OCI-LY7 (cell line): ENCODE data around the gene MTG2. TPM values are rescaled to one million over a fixed set of nuclear protein-coding genes. Genes with fewer than 3 reads are reported as not detected.

Experiments used
- BruUV-seq: library from RNA; stranded (reverse); fragments of 400-500 nt; replicated peaks from 2 replicates; lab custom pipeline; 2021; lab: Mats Ljungman, UMichigan
- CTCF ChIA-PET: fragments of 300-600 bp; sonication (Branson Sonifier 250); formaldehyde crosslinking; loops from one replicate; lab custom pipeline; 2022; ENCODE audit warnings: antibody characterized with exemption; ENCODE audit not compliant: unreplicated experiment; lab: Charles Lee
- POLR2A ChIA-PET: fragments of 300-600 bp; sonication (Branson Sonifier 250); formaldehyde crosslinking; loops from one replicate; lab custom pipeline; 2022; ENCODE audit warnings: antibody characterized with exemption; lab: Charles Lee
- DNase-seq: peaks from one replicate; pipeline ENCODE4 v3.0.0-alpha.2; 2015; ENCODE audit warnings: low spot score
- H2AFZ ChIP-seq: fragments of 200-600 bp; sonication (generic), shearing (Covaris generic); 2 replicates; pipeline ENCODE4 v1.6.1; 2014; ENCODE audit warnings: mild to moderate bottlenecking, antibody characterized with exemption, low read length, moderate library complexity
- H3K27ac ChIP-seq: fragments of 200-600 bp; sonication (generic); 2 replicates; pipeline ENCODE4 v1.5.1; 2014; ENCODE audit warnings: mixed run types, low read depth, mild to moderate bottlenecking, moderate library complexity, low read length, inconsistent platforms; ENCODE audit not compliant: poor library complexity, severe bottlenecking
- H3K36me3 ChIP-seq: fragments of 200-600 bp; sonication (generic); 2 replicates; pipeline ENCODE4 v1.6.1; 2014; ENCODE audit warnings: mild to moderate bottlenecking, antibody characterized with exemption, low read length, moderate library complexity, mixed read lengths; ENCODE audit not compliant: insufficient read depth
- H3K4me1 ChIP-seq: fragments of 200-600 bp; sonication (generic); 2 replicates; pipeline ENCODE4 v1.5.1; 2014; ENCODE audit warnings: mild to moderate bottlenecking, low read length; ENCODE audit not compliant: insufficient read depth, poor library complexity, severe bottlenecking
- H3K4me2 ChIP-seq: fragments of 200-600 bp; sonication (generic); 2 replicates; pipeline ENCODE4 v1.6.1; 2014; ENCODE audit warnings: mild to moderate bottlenecking, low read length
- H3K4me3 ChIP-seq: fragments of 200-600 bp; sonication (generic); 2 replicates; pipeline ENCODE4 v1.5.1; 2014; ENCODE audit warnings: mild to moderate bottlenecking, low read depth, low read length; ENCODE audit not compliant: poor library complexity, severe bottlenecking
- H3K79me2 ChIP-seq: fragments of 200-600 bp; sonication (generic); 2 replicates; pipeline ENCODE4 v1.6.1; 2016; ENCODE audit warnings: low read depth, mild to moderate bottlenecking, low read length, moderate library complexity, mixed read lengths; ENCODE audit not compliant: insufficient read depth
- H3K9me2 ChIP-seq: fragments of 200-600 bp; sonication (generic); 2 replicates; pipeline ENCODE4 v1.6.1; 2016; ENCODE audit warnings: mild to moderate bottlenecking, low read length, mixed read lengths; ENCODE audit not compliant: insufficient read depth
- H3K9me3 ChIP-seq: fragments of 200-600 bp; sonication (generic); 2 replicates; pipeline ENCODE4 v1.6.1; 2014; ENCODE audit warnings: mild to moderate bottlenecking, mixed run types, low read length, mixed read lengths
- H4K20me1 ChIP-seq: fragments of 200-600 bp; sonication (generic); 2 replicates; pipeline ENCODE4 v1.6.1; 2014; ENCODE audit warnings: mild to moderate bottlenecking, antibody characterized with exemption, low read length, moderate library complexity, mixed read lengths; ENCODE audit not compliant: insufficient read depth
- CTCF ChIP-seq: fragments of 200-600 bp; sonication (generic); conservative IDR thresholded peaks from 2 replicates; pipeline ENCODE4 v1.5.1; 2014; ENCODE audit warnings: mild to moderate bottlenecking, antibody characterized with exemption, low read length, moderate library complexity, mixed read lengths
- EZH2phosphoT487 ChIP-seq: fragments of 200-600 bp; sonication (generic); IDR thresholded peaks from 2 replicates; pipeline ENCODE4 v1.6.1; 2018; ENCODE audit warnings: low read depth, borderline replicate concordance, mild to moderate bottlenecking, mixed run types, antibody characterized with exemption, low read length, moderate library complexity, mixed read lengths
- intact Hi-C: fragments of 100-400 bp; cut with micrococcal nuclease; formaldehyde crosslinking; loops from one replicate; pipeline ENCODE4 v1.10.0; 2022; ENCODE audit not compliant: unreplicated experiment
- total RNA-seq, 2 experiments: library from RNA; depleted of rRNA in 1 of 2; stranded (reverse); fragments of >200 nt in 1 of 2; shearing (Covaris generic) in 1 of 2; gene quantifications; 2 replicates each; pipeline ENCODE4 v1.2.3, GENCODE V29; 2014 to 2022

Gene MTG2
- total RNA-seq, 2 experiments from 2014 or later: 24.1 to 37.5 TPM

GRCh38 chr20:62224113-62224855 lies 41.5 kb downstream of the MTG2 start:
- intact Hi-C loops: no loop called here
- Histone ChIP-seq H3K36me3 (no peaks in the 10 kb centered on the region), H3K4me2 (no peak overlapping the region), H4K20me1 (no peaks in the 10 kb centered on the region), H2AFZ (no peak overlapping the region), H3K4me1 (no peaks in the 10 kb centered on the region), H3K9me3 (no peaks in the 10 kb centered on the region), H3K79me2 (no peaks in the 10 kb centered on the region), H3K27ac (no peak overlapping the region), H3K4me3 (no peak overlapping the region), H3K9me2 (no peaks in the 10 kb centered on the region)
- TF ChIP-seq EZH2phosphoT487: no peak
- TF ChIP-seq CTCF: no peak
- DNase-seq: no peak
- ChIA-PET POLR2A (no interaction called here), CTCF (no interaction called here)
- no TSS peak for BruUV-seq

GRCh38 chr20:62225026-62225425 lies 42.2 kb downstream of the MTG2 start:
- TF ChIP-seq CTCF (no peak), EZH2phosphoT487 (no peak)
- H3K4me2 ChIP-seq: no peak overlapping the region
- no peaks in the 10 kb centered on the region for H3K9me2 ChIP-seq
- intact Hi-C loops: no loop called here
- H3K9me3 ChIP-seq: no peaks in the 10 kb centered on the region
- no peak overlapping the region for H2AFZ ChIP-seq
- H3K79me2 ChIP-seq: no peaks in the 10 kb centered on the region
- ChIA-PET CTCF (no interaction called here), POLR2A (no interaction called here)
- no TSS peak for BruUV-seq
- H3K4me3 ChIP-seq: no peak overlapping the region
- H3K27ac ChIP-seq: no peak overlapping the region
- no peaks in the 10 kb centered on the region for H3K36me3 ChIP-seq
- DNase-seq: no peak
- no peaks in the 10 kb centered on the region for H4K20me1 ChIP-seq
- no peaks in the 10 kb centered on the region for H3K4me1 ChIP-seq
